H54 (cell line): ENCODE measurements around the gene ITPR1.

Experiments used
- DNase-seq: peaks from one replicate; pipeline ENCODE4 v3.0.0; 2011; ENCODE audit warnings: low spot score, mixed read lengths; ENCODE audit not compliant: insufficient read length
- FAIRE-seq: peaks from 3 replicates; lab custom pipeline; 2011; peaks lifted over from hg19 to GRCh38; lab: Jason Lieb, UNC
- POLR2A ChIP-seq: IDR thresholded peaks from 2 replicates; pipeline ENCODE4 v1.6.1; 2011; ENCODE audit warnings: low read depth, mild to moderate bottlenecking, low read length

ITPR1 gene

DNA sequence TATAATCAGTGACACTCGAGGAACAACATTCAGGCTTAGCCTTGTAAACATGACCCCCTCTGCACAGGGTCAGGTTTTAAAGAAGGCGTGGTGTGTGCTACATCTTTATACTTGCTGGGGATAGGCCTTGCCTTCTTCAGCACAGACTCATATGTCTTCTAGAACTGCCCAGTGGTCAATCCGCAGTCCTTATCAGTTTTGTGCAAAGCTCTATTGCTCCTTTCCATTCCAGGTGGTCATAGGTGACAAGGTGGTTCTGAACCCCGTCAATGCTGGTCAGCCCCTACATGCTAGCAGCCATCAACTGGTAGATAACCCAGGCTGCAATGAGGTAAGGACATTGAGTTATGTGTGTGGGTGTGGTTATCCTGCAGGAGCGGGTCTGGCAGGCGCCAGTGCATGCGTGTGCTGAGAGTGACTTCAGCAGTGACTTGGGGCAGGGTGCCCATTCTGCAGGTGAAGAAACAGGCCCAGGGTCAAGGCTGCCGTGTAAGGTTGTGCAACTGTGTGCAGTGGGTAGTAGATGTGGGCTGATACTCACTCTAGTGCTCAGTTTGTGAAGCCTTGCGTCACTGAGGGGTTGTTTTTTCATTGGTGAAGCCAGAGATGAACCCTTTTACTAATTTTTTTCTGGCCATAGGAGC, 150.9 kb downstream of the ITPR1 start:
- TF ChIP-seq POLR2A: no peak
- FAIRE-seq (no peak), DNase-seq (no peak)

DNA sequence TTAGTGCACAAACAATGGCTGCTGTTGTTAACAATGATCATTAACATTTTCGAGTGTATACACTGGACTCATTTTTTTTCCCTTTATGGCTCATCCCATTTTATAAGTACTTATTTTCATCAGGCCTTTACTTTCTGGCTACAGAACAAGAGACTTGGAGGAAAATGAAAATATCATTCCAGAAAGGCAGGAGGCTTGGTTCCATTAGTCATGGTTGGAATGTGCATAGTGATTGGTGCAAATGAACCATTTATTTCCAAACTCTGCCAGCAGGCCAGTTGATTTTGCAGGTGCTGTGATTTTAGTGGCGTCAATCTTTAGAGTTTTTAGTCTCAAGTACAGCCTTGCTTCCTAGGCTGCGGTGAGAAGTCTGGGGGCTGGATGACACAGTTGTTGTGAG, 151.8 kb downstream of the ITPR1 start:
- DNase-seq (no peak), FAIRE-seq (no peak)
- TF ChIP-seq POLR2A: no peak

DNA sequence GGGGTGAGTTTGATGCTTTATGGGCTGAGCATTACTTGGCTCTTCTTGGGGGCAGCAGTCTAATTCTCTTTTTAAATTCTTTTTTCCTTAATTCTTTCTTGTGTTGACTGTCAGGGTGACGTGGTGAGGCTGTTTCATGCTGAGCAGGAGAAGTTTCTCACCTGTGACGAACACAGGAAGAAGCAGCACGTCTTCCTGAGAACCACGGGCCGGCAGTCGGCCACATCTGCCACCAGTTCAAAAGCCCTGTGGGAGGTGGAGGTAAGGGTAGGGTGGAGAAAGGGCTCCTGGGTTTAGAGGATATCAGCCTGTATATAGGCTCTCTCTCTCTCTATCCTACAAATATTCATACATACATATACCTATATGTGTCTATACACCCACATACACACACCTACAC, 152.3 kb downstream of the ITPR1 start:
- FAIRE-seq (no peak), DNase-seq (no peak)
- no peak for TF ChIP-seq POLR2A

DNA sequence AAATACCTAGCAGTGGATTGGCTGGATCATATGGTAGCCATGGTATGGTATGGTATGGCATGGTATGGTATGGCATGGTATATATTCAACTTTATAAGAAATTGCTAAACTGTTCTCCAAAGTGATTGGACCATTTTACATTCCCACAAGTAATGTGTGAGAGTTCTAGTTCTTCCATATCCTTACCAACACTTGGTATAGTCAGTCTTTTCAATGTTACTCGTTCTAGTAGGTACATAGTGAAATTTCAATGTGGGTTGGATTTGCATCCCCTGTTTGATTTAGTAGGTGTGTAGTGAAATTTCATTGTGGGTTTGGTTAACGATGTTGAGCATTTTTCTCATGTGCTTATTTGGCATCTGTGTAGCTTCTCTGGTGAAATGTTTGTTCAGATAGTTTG, 154.3 kb downstream of the ITPR1 start:
- no peak for TF ChIP-seq POLR2A
- no peak for FAIRE-seq
- no peak for DNase-seq

DNA sequence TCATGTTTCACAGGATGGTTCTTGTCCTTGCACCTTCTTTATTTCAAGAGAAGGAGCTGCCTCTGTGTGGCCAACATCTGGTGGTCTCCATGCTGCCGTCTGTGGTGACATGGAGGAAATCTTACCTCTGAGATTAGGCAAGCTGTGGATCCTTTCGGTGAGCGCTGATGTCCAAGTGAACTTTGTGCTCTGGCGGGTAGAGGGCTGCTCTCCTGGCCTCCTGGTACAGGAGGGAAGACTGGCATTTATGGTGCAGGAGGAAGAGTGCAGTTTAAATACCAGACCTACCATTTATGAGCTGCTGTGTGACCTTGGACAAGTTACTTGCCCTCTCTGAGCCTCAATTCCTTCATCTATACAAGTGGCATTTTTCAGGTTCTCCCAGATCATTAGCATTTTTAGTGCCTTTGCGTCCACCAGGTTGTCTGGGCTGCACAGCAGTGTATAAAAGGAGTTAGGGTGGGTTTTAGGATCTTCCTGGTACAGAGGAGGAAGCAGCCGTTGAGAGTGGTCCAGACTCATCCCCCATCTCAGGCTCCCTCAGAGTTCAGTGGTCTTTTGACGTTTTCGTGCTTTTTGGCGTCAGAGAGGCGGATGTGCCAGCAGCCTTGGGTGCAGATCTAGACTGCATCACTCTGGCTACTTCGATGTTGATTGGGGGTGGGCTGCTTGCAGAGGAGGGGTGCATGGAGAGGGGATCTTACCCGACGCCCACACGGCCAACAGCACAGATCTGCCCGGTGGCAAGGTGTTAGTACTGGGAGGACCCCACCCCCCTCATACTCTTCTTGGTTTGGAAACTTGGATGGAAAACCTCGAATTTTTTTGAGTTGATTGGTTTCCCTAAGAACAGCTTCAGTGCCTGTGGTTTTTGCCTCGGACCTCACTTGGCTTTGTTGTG, 162.2 kb downstream of the ITPR1 start:
- FAIRE-seq (no peak), DNase-seq (no peak)
- no peak for TF ChIP-seq POLR2A

DNA sequence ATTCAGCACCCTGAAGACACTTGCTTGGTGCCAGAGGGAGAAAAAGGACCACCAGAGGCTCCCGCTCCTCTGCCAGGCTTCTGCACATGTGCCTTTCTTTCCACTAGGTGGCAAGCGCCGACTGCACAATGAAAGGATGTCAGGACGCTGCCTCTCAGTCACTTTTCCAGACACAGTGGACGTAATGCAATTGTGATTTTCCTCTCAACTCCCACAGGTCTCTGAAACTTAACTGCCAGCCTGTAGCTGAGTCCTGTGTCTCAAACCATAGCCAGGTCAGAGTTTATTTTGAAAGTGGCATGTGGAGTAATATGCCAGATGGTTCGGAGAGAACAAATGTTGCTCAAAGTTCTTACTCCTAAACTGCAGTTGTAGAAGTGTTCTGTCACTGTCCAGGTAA, 162.9 kb downstream of the ITPR1 start:
- FAIRE-seq: peak; percentile 60
- DNase-seq: peak; percentile 50
- no peak for TF ChIP-seq POLR2A

DNA sequence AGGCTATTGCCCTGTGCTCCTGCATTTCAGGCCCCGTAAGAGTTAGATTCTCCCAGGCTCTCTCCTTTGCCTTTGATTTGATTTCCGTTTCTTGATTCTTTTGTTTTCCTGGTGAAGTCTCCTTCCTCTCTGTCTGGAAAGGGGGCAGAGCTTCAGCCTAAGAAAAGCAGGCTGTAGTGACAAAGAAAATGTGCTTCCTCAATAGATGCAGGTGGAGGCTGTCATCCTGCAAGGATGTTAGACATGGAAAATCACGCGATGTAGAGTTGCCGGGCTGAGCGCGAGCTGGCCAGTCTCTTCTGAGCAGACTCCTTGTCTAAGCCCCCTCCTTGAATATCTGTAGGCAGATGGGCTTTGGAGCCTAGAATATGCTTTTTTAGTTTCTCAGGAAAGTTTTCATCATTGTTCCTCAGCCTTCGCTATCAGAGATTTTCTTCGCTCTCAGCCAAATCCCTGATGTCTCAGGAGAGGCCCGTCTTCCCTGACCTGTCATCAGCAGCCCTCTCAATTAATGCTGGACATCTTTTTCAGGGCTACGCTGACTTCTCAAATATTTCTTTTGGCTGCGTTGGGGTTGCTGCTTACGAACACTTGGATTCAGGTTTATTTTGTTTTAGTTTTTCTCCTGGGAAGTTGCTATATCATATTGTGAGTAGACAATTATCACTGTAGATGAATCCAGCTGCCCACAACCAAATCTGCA, 163.6 kb downstream of the ITPR1 start:
- TF ChIP-seq POLR2A: no peak
- FAIRE-seq (no peak), DNase-seq (no peak)

DNA sequence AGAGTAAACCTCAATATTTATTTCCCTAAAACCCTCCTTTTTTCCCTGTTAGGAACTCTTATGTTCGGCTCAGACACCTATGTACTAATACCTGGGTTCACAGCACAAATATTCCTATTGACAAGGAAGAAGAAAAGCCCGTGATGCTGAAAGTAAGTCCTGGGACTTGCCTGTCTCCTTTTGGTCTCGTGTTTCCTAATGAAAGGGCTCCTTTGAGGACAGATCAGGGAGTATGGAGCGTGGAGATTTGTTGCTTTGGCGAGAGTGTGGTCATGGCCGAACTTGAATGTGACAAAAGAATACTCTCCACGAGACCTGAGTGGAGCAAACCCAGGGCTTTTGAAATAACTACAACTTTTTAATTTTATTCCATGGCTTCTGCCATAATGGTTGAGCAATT, 167.8 kb downstream of the ITPR1 start:
- FAIRE-seq (no peak), DNase-seq (no peak)
- TF ChIP-seq POLR2A: no peak

DNA sequence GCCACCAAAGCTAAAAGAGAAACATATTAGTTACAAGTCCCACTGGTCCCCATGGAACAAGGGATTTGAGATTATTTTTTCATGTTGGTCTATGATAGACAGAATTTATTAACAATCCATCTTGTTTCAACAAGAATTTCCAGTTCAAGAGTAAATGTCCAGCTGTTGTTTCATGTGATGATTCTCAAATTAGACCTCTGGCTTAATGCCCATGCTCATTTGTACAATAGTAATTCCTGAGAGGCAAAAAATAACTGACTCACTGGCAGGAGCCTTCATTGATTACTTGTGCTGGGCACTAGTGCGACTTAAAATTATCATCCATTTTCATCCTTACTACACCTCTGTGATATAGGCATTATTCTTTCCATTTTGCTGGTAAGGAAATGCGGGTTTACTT, 171.3 kb downstream of the ITPR1 start:
- no peak for DNase-seq
- no peak for FAIRE-seq
- TF ChIP-seq POLR2A: no peak

DNA sequence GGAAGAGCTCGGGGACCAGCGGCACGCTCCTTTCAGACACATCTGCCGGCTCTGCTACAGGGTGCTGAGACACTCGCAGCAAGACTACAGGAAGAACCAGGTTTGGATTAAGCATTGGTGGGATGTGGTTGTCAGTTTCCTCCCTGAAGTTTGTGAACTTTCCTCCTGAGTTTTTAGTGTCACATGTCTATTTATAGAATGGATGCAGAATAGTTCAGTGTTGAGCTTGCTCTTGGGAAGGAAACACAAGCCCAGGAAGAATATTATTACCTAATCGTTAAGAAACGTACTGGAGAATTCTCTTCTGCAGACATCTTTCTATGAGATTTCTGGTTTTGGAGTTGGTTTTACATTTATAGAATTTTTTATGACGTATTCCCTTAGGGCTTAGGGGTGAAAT, 172.0 kb downstream of the ITPR1 start:
- no peak for TF ChIP-seq POLR2A
- FAIRE-seq: no peak

DNA sequence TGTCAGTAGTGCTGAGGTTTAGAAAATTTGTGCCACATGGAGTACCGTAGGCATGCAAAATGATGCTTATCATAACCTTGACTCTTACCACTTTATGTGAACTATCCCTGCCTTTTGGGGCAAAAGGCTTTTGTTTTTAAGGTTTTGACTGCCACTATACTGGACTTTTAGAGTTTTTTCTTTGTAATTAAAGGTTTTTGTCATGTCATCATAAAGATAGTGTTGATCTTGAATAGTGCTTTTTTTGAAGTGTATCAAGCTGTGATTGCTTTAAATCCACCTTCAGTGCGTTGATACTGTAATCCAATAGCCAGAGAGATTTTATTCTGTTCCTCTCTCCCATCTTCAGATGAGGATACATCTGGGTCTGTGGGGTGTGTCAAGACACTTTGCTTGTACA, 172.9 kb downstream of the ITPR1 start:
- no peak for FAIRE-seq
- TF ChIP-seq POLR2A: no peak
- no peak for DNase-seq

More for the DNA sequence above, 172.0 kb downstream of the ITPR1 start:
- DNase-seq: no peak

DNA sequence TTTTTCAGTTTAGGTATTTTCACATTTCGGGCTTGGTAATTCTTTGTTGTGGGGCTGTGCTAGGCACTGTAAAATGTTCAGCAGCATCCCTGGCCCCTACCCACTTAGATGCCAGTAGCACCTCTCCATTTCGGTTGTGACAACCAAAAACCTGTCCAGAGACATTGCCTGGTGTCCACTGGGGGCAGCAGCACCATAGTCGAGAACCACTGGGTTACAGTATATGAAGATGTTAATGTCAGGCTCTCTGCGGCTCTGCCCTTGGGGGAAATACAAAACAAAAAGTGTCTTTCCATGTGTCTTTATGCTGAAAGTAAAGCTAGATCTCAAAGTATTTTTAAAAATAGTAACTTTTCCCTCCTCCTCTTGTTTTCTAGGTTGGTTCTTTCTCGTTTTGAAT, 177.2 kb downstream of the ITPR1 start:
- DNase-seq (peak; percentile 19), FAIRE-seq (peak; percentile 61)
- no peak for TF ChIP-seq POLR2A

DNA sequence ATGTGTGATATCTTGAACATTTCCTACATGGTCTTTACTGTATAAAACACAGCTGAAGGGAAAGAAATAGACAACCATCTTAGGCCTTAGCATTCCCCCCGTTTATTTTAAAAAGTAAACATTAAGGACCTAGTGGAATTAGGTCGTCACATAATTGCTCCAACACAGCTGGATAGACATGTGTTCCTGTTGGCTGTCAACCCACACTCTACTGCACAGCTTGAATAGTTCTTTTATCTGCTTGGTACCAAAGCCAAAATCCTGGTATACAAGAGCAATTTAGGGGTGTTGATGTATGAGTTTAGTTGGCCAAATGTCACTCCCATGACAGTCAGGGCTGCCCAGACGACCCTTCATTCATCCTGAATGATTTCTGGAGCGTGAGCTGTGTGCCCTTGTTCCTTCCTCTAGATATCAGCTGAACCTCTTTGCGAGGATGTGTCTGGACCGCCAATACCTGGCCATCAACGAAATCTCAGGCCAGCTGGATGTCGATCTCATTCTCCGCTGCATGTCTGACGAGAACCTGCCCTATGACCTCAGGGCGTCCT, 179.7 kb downstream of the ITPR1 start:
- DNase-seq: no peak
- no peak for TF ChIP-seq POLR2A
- no peak for FAIRE-seq

DNA sequence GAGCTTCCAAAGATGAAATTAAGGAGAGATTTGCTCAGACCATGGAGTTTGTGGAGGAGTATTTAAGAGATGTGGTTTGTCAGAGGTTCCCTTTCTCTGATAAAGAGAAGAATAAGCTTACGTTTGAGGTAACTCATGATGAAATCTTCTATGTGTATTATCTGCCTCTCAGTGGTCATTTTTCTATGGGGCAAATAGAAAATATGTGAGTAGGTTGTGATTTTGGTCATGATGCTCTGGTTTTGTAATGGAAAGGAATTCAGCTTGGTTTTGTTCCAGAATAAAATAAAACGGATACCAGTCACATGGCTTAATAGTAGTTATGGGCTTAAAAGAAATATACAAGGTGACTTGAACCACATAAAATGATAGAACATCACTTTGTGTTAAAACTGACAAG, 181.1 kb downstream of the ITPR1 start:
- no peak for TF ChIP-seq POLR2A
- no peak for FAIRE-seq
- DNase-seq: no peak
